ENCODE data around the gene KASH5.

The KASH5 gene

GRCh38 chr19:49409441-49410029 lies 21.5 kb downstream of the KASH5 start:
- H3K36me3 ChIP-seq (ENCODE audit: control insufficient read depth in 1 of 2, insufficient read depth in 2 of 2, low read length in 2 of 2) = no peaks in the 10 kb centered on the region
- H3K79me2 ChIP-seq (ENCODE audit: control insufficient read depth, insufficient read depth, low read length, poor library complexity) = no peaks in the 10 kb centered on the region
- H3K4me3 ChIP-seq (ENCODE audit: low read depth, low read length) = no peak overlapping the region
- H3K14ac ChIP-seq (ENCODE audit: low read length) = no peak overlapping the region
- no peaks in the 10 kb centered on the region for H3K79me1 ChIP-seq (ENCODE audit: low read length)
- DNase-seq = no peak
- H3K4ac ChIP-seq (ENCODE audit: low read depth, low read length) = no peak overlapping the region
- H4K12ac ChIP-seq (ENCODE audit: low read depth, low read length) = no peak overlapping the region
- H2BK5ac ChIP-seq (ENCODE audit: low read depth, low read length, poor library complexity) = no peak overlapping the region
- no peaks in the 10 kb centered on the region for H3K27me3 ChIP-seq (ENCODE audit: insufficient read depth, low read length)
- no peak overlapping the region for H3K23ac ChIP-seq (ENCODE audit: low read length)
- H3K4me1 ChIP-seq (ENCODE audit: control insufficient read depth in 1 of 2, insufficient read depth in 2 of 2, low read length in 2 of 2) = peaks cover 0 to 3% of the 10 kb centered on the region in 2 experiments
- H3K9me3 ChIP-seq (ENCODE audit: insufficient read depth, low read depth, low read length) = no peaks in the 10 kb centered on the region
- no peak overlapping the region for H3K18ac ChIP-seq (ENCODE audit: low read length)
- H2BK12ac ChIP-seq (ENCODE audit: low read length) = no peak overlapping the region
- no peak overlapping the region for H2BK120ac ChIP-seq (ENCODE audit: insufficient read depth, low read length, poor library complexity)
- no peak overlapping the region for H3K9ac ChIP-seq (ENCODE audit: low read length)
- H3K4me2 ChIP-seq (ENCODE audit: low read length) = no peak overlapping the region
- no peak overlapping the region for H2AK5ac ChIP-seq (ENCODE audit: low read length)
- no peak overlapping the region for H4K8ac ChIP-seq (ENCODE audit: low read depth, low read length)
- no CpG with 5 or more reads among the region's 5 CpGs for WGBS (ENCODE audit: extremely low coverage, insufficient coverage, insufficient read length)
- H3K27ac ChIP-seq (ENCODE audit: low read depth, low read length) = no peak overlapping the region
- no peak overlapping the region for H4K91ac ChIP-seq (ENCODE audit: low read depth, low read length)
- H2AFZ ChIP-seq (ENCODE audit: insufficient read depth, low read length, poor library complexity) = no peak overlapping the region

- WGBS (ENCODE audit: extremely low coverage, insufficient coverage, insufficient read length) = no CpG with 5 or more reads among the region's 3 CpGs
- Histone ChIP-seq H2BK120ac (ENCODE audit: insufficient read depth, low read length, poor library complexity) (no peak overlapping the region), H3K4me3 (ENCODE audit: low read depth, low read length) (no peak overlapping the region), H3K79me2 (ENCODE audit: control insufficient read depth, insufficient read depth, low read length, poor library complexity) (no peaks in the 10 kb centered on the region), H3K27me3 (ENCODE audit: insufficient read depth, low read length) (no peaks in the 10 kb centered on the region), H4K8ac (ENCODE audit: low read depth, low read length) (no peak overlapping the region), H2AFZ (ENCODE audit: insufficient read depth, low read length, poor library complexity) (no peak overlapping the region), H2BK5ac (ENCODE audit: low read depth, low read length, poor library complexity) (no peak overlapping the region), H3K36me3 (ENCODE audit: control insufficient read depth in 1 of 2, insufficient read depth in 2 of 2, low read length in 2 of 2) (no peaks in the 10 kb centered on the region), H3K4me2 (ENCODE audit: low read length) (no peak overlapping the region), H3K23ac (ENCODE audit: low read length) (no peak overlapping the region), H3K18ac (ENCODE audit: low read length) (no peak overlapping the region), H4K12ac (ENCODE audit: low read depth, low read length) (no peak overlapping the region), H3K9me3 (ENCODE audit: insufficient read depth, low read depth, low read length) (no peaks in the 10 kb centered on the region), H3K9ac (ENCODE audit: low read length) (no peak overlapping the region), H4K91ac (ENCODE audit: low read depth, low read length) (no peak overlapping the region), H2AK5ac (ENCODE audit: low read length) (no peak overlapping the region), H3K14ac (ENCODE audit: low read length) (no peak overlapping the region), H3K4ac (ENCODE audit: low read depth, low read length) (no peak overlapping the region), H3K79me1 (ENCODE audit: low read length) (no peaks in the 10 kb centered on the region), H3K4me1 (ENCODE audit: control insufficient read depth in 1 of 2, insufficient read depth in 2 of 2, low read length in 2 of 2) (peaks cover 0 to 3% of the 10 kb centered on the region in 2 experiments), H2BK12ac (ENCODE audit: low read length) (no peak overlapping the region), H3K27ac (ENCODE audit: low read depth, low read length) (no peak overlapping the region)
- DNase-seq = no peak
These were observed 23.8 kb downstream of the KASH5 start for GRCh38 chr19:49411681-49412326.

GRCh38 chr19:49413348-49413747 lies 25.3 kb downstream of the KASH5 start:
- H3K4me2 ChIP-seq (ENCODE audit: low read length) = no peak overlapping the region
- no peak overlapping the region for H3K14ac ChIP-seq (ENCODE audit: low read length)
- H4K8ac ChIP-seq (ENCODE audit: low read depth, low read length) = no peak overlapping the region
- DNase-seq = no peak
- H3K36me3 ChIP-seq (ENCODE audit: control insufficient read depth in 1 of 2, insufficient read depth in 2 of 2, low read length in 2 of 2) = no peaks in the 10 kb centered on the region
- H3K4me1 ChIP-seq (ENCODE audit: control insufficient read depth in 1 of 2, insufficient read depth in 2 of 2, low read length in 2 of 2) = peaks cover 0 to 3% of the 10 kb centered on the region in 2 experiments
- no peak overlapping the region for H3K9ac ChIP-seq (ENCODE audit: low read length)
- H3K79me2 ChIP-seq (ENCODE audit: control insufficient read depth, insufficient read depth, low read length, poor library complexity) = no peaks in the 10 kb centered on the region
- H2BK120ac ChIP-seq (ENCODE audit: insufficient read depth, low read length, poor library complexity) = no peak overlapping the region
- no peak overlapping the region for H4K91ac ChIP-seq (ENCODE audit: low read depth, low read length)
- H3K27ac ChIP-seq (ENCODE audit: low read depth, low read length) = no peak overlapping the region
- H3K23ac ChIP-seq (ENCODE audit: low read length) = no peak overlapping the region
- no peak overlapping the region for H3K4me3 ChIP-seq (ENCODE audit: low read depth, low read length)
- no peak overlapping the region for H3K4ac ChIP-seq (ENCODE audit: low read depth, low read length)
- H2BK12ac ChIP-seq (ENCODE audit: low read length) = no peak overlapping the region
- no peaks in the 10 kb centered on the region for H3K79me1 ChIP-seq (ENCODE audit: low read length)
- H3K9me3 ChIP-seq (ENCODE audit: insufficient read depth, low read depth, low read length) = no peaks in the 10 kb centered on the region
- WGBS (ENCODE audit: extremely low coverage, insufficient coverage, insufficient read length) = no CpG with 5 or more reads among the region's 9 CpGs
- no peak overlapping the region for H3K18ac ChIP-seq (ENCODE audit: low read length)
- no peak overlapping the region for H2AK5ac ChIP-seq (ENCODE audit: low read length)
- H3K27me3 ChIP-seq (ENCODE audit: insufficient read depth, low read length) = no peaks in the 10 kb centered on the region
- H4K12ac ChIP-seq (ENCODE audit: low read depth, low read length) = no peak overlapping the region
- no peak overlapping the region for H2AFZ ChIP-seq (ENCODE audit: insufficient read depth, low read length, poor library complexity)
- no peak overlapping the region for H2BK5ac ChIP-seq (ENCODE audit: low read depth, low read length, poor library complexity)

DNA sequence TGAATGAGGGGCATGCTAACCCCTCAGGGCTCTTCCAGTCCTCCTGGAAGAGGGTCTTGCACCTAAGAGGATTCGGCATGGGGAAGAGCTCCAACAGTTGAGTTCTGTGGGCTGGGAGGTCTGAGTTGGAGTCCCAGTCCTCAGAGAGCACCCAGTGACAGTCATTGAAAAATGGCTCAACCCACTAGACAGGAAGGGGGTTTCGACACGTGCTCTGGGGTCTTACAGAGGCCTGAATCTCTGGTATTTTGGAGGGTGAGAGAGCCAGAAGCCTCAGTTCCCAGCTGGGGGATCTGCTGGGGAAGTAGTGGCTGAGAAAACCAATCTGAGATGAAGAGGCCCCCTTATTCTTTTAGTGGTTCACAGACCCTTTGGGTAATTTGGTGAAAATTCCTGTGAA lies 26.2 kb downstream of the KASH5 start:
- no CpG with 5 or more reads among the region's 3 CpGs for WGBS (ENCODE audit: extremely low coverage, insufficient coverage, insufficient read length)
- H3K18ac ChIP-seq (ENCODE audit: low read length) = no peak overlapping the region

More for the DNA sequence above, 26.2 kb downstream of the KASH5 start:
- no peak overlapping the region for H2AFZ ChIP-seq (ENCODE audit: insufficient read depth, low read length, poor library complexity)
- DNase-seq = no peak
- H2BK12ac ChIP-seq (ENCODE audit: low read length) = no peak overlapping the region
- H3K4ac ChIP-seq (ENCODE audit: low read depth, low read length) = no peak overlapping the region
- H3K9ac ChIP-seq (ENCODE audit: low read length) = no peak overlapping the region
- no peak overlapping the region for H3K27ac ChIP-seq (ENCODE audit: low read depth, low read length)
- H3K4me1 ChIP-seq (ENCODE audit: control insufficient read depth in 1 of 2, insufficient read depth in 2 of 2, low read length in 2 of 2) = peaks cover 0 to 3% of the 10 kb centered on the region in 2 experiments
- H3K79me2 ChIP-seq (ENCODE audit: control insufficient read depth, insufficient read depth, low read length, poor library complexity) = no peaks in the 10 kb centered on the region
- no peaks in the 10 kb centered on the region for H3K79me1 ChIP-seq (ENCODE audit: low read length)
- H2BK120ac ChIP-seq (ENCODE audit: insufficient read depth, low read length, poor library complexity) = no peak overlapping the region
- H3K27me3 ChIP-seq (ENCODE audit: insufficient read depth, low read length) = no peaks in the 10 kb centered on the region
- H2BK5ac ChIP-seq (ENCODE audit: low read depth, low read length, poor library complexity) = no peak overlapping the region
- no peak overlapping the region for H3K4me3 ChIP-seq (ENCODE audit: low read depth, low read length)
- no peak overlapping the region for H3K23ac ChIP-seq (ENCODE audit: low read length)
- H3K36me3 ChIP-seq (ENCODE audit: control insufficient read depth in 1 of 2, insufficient read depth in 2 of 2, low read length in 2 of 2) = no peaks in the 10 kb centered on the region
- H4K8ac ChIP-seq (ENCODE audit: low read depth, low read length) = no peak overlapping the region
- H3K9me3 ChIP-seq (ENCODE audit: insufficient read depth, low read depth, low read length) = no peaks in the 10 kb centered on the region
- H3K14ac ChIP-seq (ENCODE audit: low read length) = no peak overlapping the region
- H4K12ac ChIP-seq (ENCODE audit: low read depth, low read length) = no peak overlapping the region
- no peak overlapping the region for H2AK5ac ChIP-seq (ENCODE audit: low read length)
- no peak overlapping the region for H4K91ac ChIP-seq (ENCODE audit: low read depth, low read length)
- H3K4me2 ChIP-seq (ENCODE audit: low read length) = no peak overlapping the region

All from trophoblast cell (in vitro differentiated cells and primary cell).